HG02678 (cell line): ENCODE data around the gene MDH2.
"Not testable (repeated sequence)": the region's sequence is repeated elsewhere in the genome, so short reads cannot be mapped to it uniquely, and the experiment has no call there.

Experiments
- ATAC-seq: cut with Tn5 transposase; IDR thresholded peaks from one replicate; pipeline ENCODE4 v1.9.1; 2021; ENCODE audit warnings: mild to moderate bottlenecking, moderate library complexity; ENCODE audit not compliant: unreplicated experiment

The MDH2 gene

GRCh38 chr7:76071316-76072242, 23.7 kb downstream of the MDH2 start:
- no peak for ATAC-seq

GRCh38 chr7:76072243-76073148, 24.6 kb downstream of the MDH2 start:
- ATAC-seq, result no peak

GRCh38 chr7:76073335-76073990, 25.6 kb downstream of the MDH2 start:
- no peak for ATAC-seq

GRCh38 chr7:76074306-76074971, 26.5 kb downstream of the MDH2 start:
- no peak for ATAC-seq

GRCh38 chr7:76074972-76075370, 27.1 kb downstream of the MDH2 start:
- no peak for ATAC-seq

GRCh38 chr7:76076995-76077394, 29.1 kb downstream of the MDH2 start:
- no peak for ATAC-seq

- ATAC-seq, result no peak
Observed at GRCh38 chr7:76077435-76077834, 29.5 kb downstream of the MDH2 start.

- no peak for ATAC-seq
Observed at GRCh38 chr7:76080204-76080603, 32.3 kb downstream of the MDH2 start.

- ATAC-seq, result not testable (repeated sequence)
Observed at GRCh38 chr7:76084115-76084514, 36.2 kb downstream of the MDH2 start.

- ATAC-seq, result no peak
Observed at GRCh38 chr7:76086070-76086469, 38.2 kb downstream of the MDH2 start.

- ATAC-seq, result not testable (repeated sequence)
Observed at GRCh38 chr7:76087362-76087791, 39.5 kb downstream of the MDH2 start.

- no peak for ATAC-seq
Observed at GRCh38 chr7:76089865-76090475, 42.1 kb downstream of the MDH2 start.

GRCh38 chr7:76091506-76091905, 43.6 kb downstream of the MDH2 start:
- ATAC-seq, result no peak

- not testable (repeated sequence) for ATAC-seq
Observed at GRCh38 chr7:76093531-76093930, 45.6 kb downstream of the MDH2 start.

- not testable (repeated sequence) for ATAC-seq
Observed at GRCh38 chr7:76094326-76094725, 46.4 kb downstream of the MDH2 start.

GRCh38 chr7:76095908-76096307, 48.0 kb downstream of the MDH2 start:
- no peak for ATAC-seq

GRCh38 chr7:76101693-76102437, 54.0 kb downstream of the MDH2 start:
- ATAC-seq, result not testable (repeated sequence)

- ATAC-seq, result not testable (repeated sequence)
Observed at GRCh38 chr7:76103788-76104187, 55.9 kb downstream of the MDH2 start.

- ATAC-seq, result not testable (repeated sequence)
Observed at GRCh38 chr7:76106130-76106529, 58.2 kb downstream of the MDH2 start.
